GM23338 (cell line): ENCODE results near the gene FIBP.

Experiments
- CTCF ChIP-seq, 2 experiments: fragments of 200-600 bp in 1 of 2; sonication (generic) in 1 of 2; conservative IDR thresholded peaks; 2 replicates each; pipeline versions ENCODE4 v1.5.1 to v1.6.1; 2016 to 2017; ENCODE audit warnings: antibody characterized with exemption in 2 of 2, low read depth in 2 of 2, mild to moderate bottlenecking in 2 of 2, moderate library complexity in 1 of 2
- POLR2AphosphoS5 ChIP-seq: IDR thresholded peaks from 2 replicates; pipeline ENCODE4 v1.6.1; 2016; ENCODE audit warnings: antibody characterized with exemption, low read depth
- ZNF114 ChIP-seq: fragments of 250-450 bp; sonication (Bioruptor Pico); IDR thresholded peaks from 2 replicates; pipeline ENCODE4 v1.5.0; 2020; ENCODE audit warnings: mild to moderate bottlenecking, moderate library complexity

- TF ChIP-seq CTCF (conservative IDR thresholded peaks at IDR 0.05; ENCODE audit: low read depth in 2 of 2) (no peak), POLR2AphosphoS5 (no peak), ZNF114 (CRISPR knock-in tag) (no peak)
These were observed 38.9 kb downstream of the FIBP start for GRCh38 chr11:65849366-65849765.
